ENCODE results near the gene BUB3. TPM values are rescaled to one million over a fixed set of nuclear protein-coding genes. Genes with fewer than 3 reads are reported as not detected.

The BUB3 gene
- total RNA-seq, 1 experiment from 2014 or later, result 234 TPM

- no peak for DNase-seq (ENCODE audit: low read depth)
Measured at GRCh38 chr10:123203393-123204126, 49.4 kb downstream of the BUB3 start.

DNA sequence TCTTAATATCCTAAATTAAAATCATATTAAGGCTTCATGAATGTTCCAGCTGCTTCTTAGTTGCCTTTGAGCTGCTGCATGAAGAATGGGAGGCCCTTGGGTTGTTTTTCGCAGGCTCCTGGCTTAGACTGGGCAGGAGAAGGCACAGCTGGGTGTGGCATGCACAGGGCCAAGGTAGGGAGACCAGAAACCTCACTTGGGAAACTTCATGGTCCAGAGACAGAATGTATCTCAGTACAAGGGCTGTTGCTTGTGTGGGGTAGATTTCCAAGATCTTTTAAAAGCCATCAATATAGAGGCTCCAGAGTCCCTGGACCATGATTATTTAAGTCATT is 49.9 kb downstream of the BUB3 start:
- no peak for DNase-seq (ENCODE audit: low read depth)

DNA sequence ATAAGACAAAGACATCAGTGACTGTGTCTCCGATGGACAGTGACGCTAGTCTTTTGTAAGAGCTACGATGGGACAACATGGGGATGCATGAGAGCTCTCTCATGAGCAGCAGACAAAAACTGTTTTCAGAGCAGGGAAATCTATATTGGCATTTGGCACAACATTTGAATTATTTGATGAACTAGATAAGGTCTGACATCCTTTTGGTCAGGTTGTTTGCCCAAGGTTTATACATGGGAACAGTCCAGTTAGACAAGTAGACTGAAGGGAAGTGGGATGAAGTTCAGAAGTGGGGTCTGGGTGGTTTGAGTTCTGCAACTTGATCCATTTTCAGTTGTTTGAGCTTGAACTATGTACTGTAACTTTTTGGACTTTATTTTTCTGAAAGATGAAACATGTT is 50.8 kb downstream of the BUB3 start:
- DNase-seq (ENCODE audit: low read depth), result no peak

- DNase-seq (ENCODE audit: low read depth), result no peak
Measured at GRCh38 chr10:123212063-123212462, 57.9 kb downstream of the BUB3 start.

- DNase-seq (ENCODE audit: low read depth), result no peak
Measured at GRCh38 chr10:123212640-123213039, 58.4 kb downstream of the BUB3 start.

GRCh38 chr10:123213192-123213591 is 59.0 kb downstream of the BUB3 start:
- no peak for DNase-seq (ENCODE audit: low read depth)

Other genes with a start within 250 kb of the BUB3 start
- not detected in 2 replicates for gene FAM24A, start 243.8 kb upstream of the BUB3 start, total RNA-seq (2014; rRNA removed; shearing (Covaris generic))
- 6.1 and 6.4 TPM in 2 replicates for gene C10orf88, start 200.2 kb upstream of the BUB3 start, total RNA-seq (2014; rRNA removed; shearing (Covaris generic))
- 7.4 and 8.5 TPM in 2 replicates for gene PSTK, start 174.0 kb upstream of the BUB3 start, total RNA-seq (2014; rRNA removed; shearing (Covaris generic))
- gene IKZF5, start 145.6 kb upstream of the BUB3 start, total RNA-seq (2014; rRNA removed; shearing (Covaris generic)), result 2.6 and 4.4 TPM in 2 replicates
- 3.8 and 4.2 TPM in 2 replicates for gene ACADSB, start 145.4 kb upstream of the BUB3 start, total RNA-seq (2014; rRNA removed; shearing (Covaris generic))
- gene HMX3, start 18.4 kb upstream of the BUB3 start, total RNA-seq (2014; rRNA removed; shearing (Covaris generic)), result not detected in 2 replicates
- 0.10 TPM in 1 of 2 replicates, not detected in the other for gene HMX2, start 6.3 kb upstream of the BUB3 start, total RNA-seq (2014; rRNA removed; shearing (Covaris generic))

Data from RPMI7951 (cell line).